HUES64 (cell line): ENCODE measurements around the gene C12orf54.
"Not testable (repeated sequence)": the region's sequence is repeated elsewhere in the genome, so short reads cannot be mapped to it uniquely, and the experiment has no call there.

Experiments
- H3K27ac ChIP-seq: 2 replicates; pipeline ENCODE4 v1.7.0; 2013; ENCODE audit warnings: low read depth, low read length, inconsistent platforms
- H3K27me3 ChIP-seq: 2 replicates; pipeline ENCODE4 v1.6.1; 2013; ENCODE audit warnings: mild to moderate bottlenecking, low read length; ENCODE audit not compliant: insufficient read depth
- H3K36me3 ChIP-seq: 2 replicates; pipeline ENCODE4 v1.6.1; 2013; ENCODE audit warnings: mild to moderate bottlenecking, low read length; ENCODE audit not compliant: insufficient read depth
- H3K4me1 ChIP-seq: 2 replicates; pipeline ENCODE4 v1.6.1; 2013; ENCODE audit warnings: mild to moderate bottlenecking, low read length, moderate library complexity; ENCODE audit not compliant: insufficient read depth
- H3K4me3 ChIP-seq: 2 replicates; pipeline ENCODE4 v1.5.1; 2013; ENCODE audit warnings: mild to moderate bottlenecking, low read length, moderate library complexity
- H3K9ac ChIP-seq: 2 replicates; pipeline ENCODE4 v1.6.1; 2013; ENCODE audit warnings: mild to moderate bottlenecking, low read depth, low read length
- H3K9me3 ChIP-seq: 2 replicates; pipeline ENCODE4 v1.6.1; 2013; ENCODE audit warnings: low read depth, low read length; ENCODE audit not compliant: insufficient read depth
- WGBS: fragments of 150-250, 120-280 bp; methylation state at CpG from one replicate; pipeline ENCODE4 v1.1.7; 2013; ENCODE audit warnings: missing lambda C conversion rate; 5-methylcytosine and 5-hydroxymethylcytosine counted together

C12orf54 gene

GRCh38 chr12:48459259-48459658 lies 23.0 kb upstream of the C12orf54 start:
- WGBS: 95% methylated on average over 6 of the region's 6 CpGs
- Histone ChIP-seq H3K36me3 (no peaks in the 10 kb centered on the region), H3K27me3 (no peaks in the 10 kb centered on the region; the same call in 1 of the 2 replicates), H3K27ac (no peak overlapping the region), H3K4me1 (no peaks in the 10 kb centered on the region), H3K4me3 (no peak overlapping the region), H3K9ac (no peak overlapping the region), H3K9me3 (no peaks in the 10 kb centered on the region)

- not testable (repeated sequence) for H3K4me3 ChIP-seq, H3K27ac ChIP-seq, H3K36me3 ChIP-seq, H3K4me1 ChIP-seq, H3K9ac ChIP-seq, H3K27me3 ChIP-seq
- WGBS: 87% methylated on average over 9 of the region's 9 CpGs
- peaks cover 77% of the 10 kb centered on the region for H3K9me3 ChIP-seq
These were observed 13.3 kb upstream of the C12orf54 start for GRCh38 chr12:48469027-48469426.

- H3K36me3 ChIP-seq: no peaks in the 10 kb centered on the region
- no peak within 1 kb of the TSS for H3K27ac ChIP-seq
- 95% methylated on average over 7 of the region's 7 CpGs for WGBS
- no peak within 1 kb of the TSS for H3K9ac ChIP-seq
- H3K4me3 ChIP-seq: no peak within 1 kb of the TSS
- peaks cover 62% of the 10 kb centered on the region for H3K9me3 ChIP-seq
- no peaks in the 10 kb centered on the region for H3K27me3 ChIP-seq
- H3K4me1 ChIP-seq: no peaks in the 10 kb centered on the region
These were observed 10.0 kb upstream of the C12orf54 start, which contains the start of gene ANP32D for GRCh38 chr12:48472259-48472658. Gene ANP32D (plus strand): TSS chr12:48472559. CDS start chr12:48472665, 106 bp downstream.

GRCh38 chr12:48473061-48473460 lies 9.2 kb upstream of the C12orf54 start:
- H3K36me3 ChIP-seq: no peaks in the 10 kb centered on the region
- H3K27ac ChIP-seq: no peak overlapping the region
- H3K9ac ChIP-seq: no peak overlapping the region
- no peaks in the 10 kb centered on the region for H3K27me3 ChIP-seq
- WGBS: 88% methylated on average over 9 of the region's 9 CpGs
- H3K4me3 ChIP-seq: no peak overlapping the region
- H3K9me3 ChIP-seq: peaks cover 54% of the 10 kb centered on the region
- no peaks in the 10 kb centered on the region for H3K4me1 ChIP-seq

- H3K9me3 ChIP-seq: peaks cover 41% of the 10 kb centered on the region
- not testable (repeated sequence) for H3K4me1 ChIP-seq, H3K27ac ChIP-seq, H3K36me3 ChIP-seq, H3K9ac ChIP-seq, H3K27me3 ChIP-seq, H3K4me3 ChIP-seq
- 79% methylated on average over 11 of the region's 11 CpGs for WGBS
These were observed 7.8 kb upstream of the C12orf54 start for GRCh38 chr12:48474497-48474896.

GRCh38 chr12:48482930-48483329 lies 632 bp downstream of the C12orf54 start:
- H3K4me3 ChIP-seq: no peak overlapping the region
- WGBS: 90% methylated on average over 3 of the region's 3 CpGs
- no peak overlapping the region for H3K9ac ChIP-seq
- no peaks in the 10 kb centered on the region for H3K36me3 ChIP-seq
- 0 out of 2 replicates have a peak, but pooled peaks cover 4% of the 10 kb centered on the region for H3K9me3 ChIP-seq
- H3K27me3 ChIP-seq: no peaks in the 10 kb centered on the region; the same call in 1 of the 2 replicates
- no peak overlapping the region for H3K27ac ChIP-seq
- H3K4me1 ChIP-seq: no peaks in the 10 kb centered on the region

- H3K4me1 ChIP-seq: no peaks in the 10 kb centered on the region
- H3K27ac ChIP-seq: no peak overlapping the region
- no peak overlapping the region for H3K9ac ChIP-seq
- no peaks in the 10 kb centered on the region; the same call in 1 of the 2 replicates for H3K27me3 ChIP-seq
- H3K36me3 ChIP-seq: no peaks in the 10 kb centered on the region
- H3K9me3 ChIP-seq: no peaks in the 10 kb centered on the region
- WGBS: 90% methylated on average over 2 of the region's 2 CpGs
- H3K4me3 ChIP-seq: no peak overlapping the region
These were observed 4.0 kb downstream of the C12orf54 start for GRCh38 chr12:48486261-48486660.

GRCh38 chr12:48486679-48487078 lies 4.4 kb downstream of the C12orf54 start:
- Histone ChIP-seq H3K27ac (no peak overlapping the region), H3K9me3 (no peaks in the 10 kb centered on the region), H3K27me3 (no peaks in the 10 kb centered on the region; the same call in 1 of the 2 replicates), H3K36me3 (no peaks in the 10 kb centered on the region), H3K4me1 (no peaks in the 10 kb centered on the region), H3K4me3 (no peak overlapping the region), H3K9ac (no peak overlapping the region)
- WGBS: 83% methylated on average over 5 of the region's 5 CpGs

GRCh38 chr12:48489012-48489411 lies 6.7 kb downstream of the C12orf54 start:
- Histone ChIP-seq H3K36me3 (no peaks in the 10 kb centered on the region), H3K4me3 (no peak overlapping the region), H3K9me3 (no peaks in the 10 kb centered on the region), H3K9ac (no peak overlapping the region), H3K4me1 (no peaks in the 10 kb centered on the region), H3K27me3 (no peaks in the 10 kb centered on the region; the same call in 1 of the 2 replicates), H3K27ac (no peak overlapping the region)
- 78% methylated on average over 2 of the region's 2 CpGs for WGBS

- H3K36me3 ChIP-seq, H3K27me3 ChIP-seq, H3K4me1 ChIP-seq, H3K27ac ChIP-seq, H3K9ac ChIP-seq, H3K4me3 ChIP-seq, H3K9me3 ChIP-seq: not testable (repeated sequence)
- WGBS: 90% methylated on average over 7 of the region's 7 CpGs
These were observed 7.2 kb downstream of the C12orf54 start for GRCh38 chr12:48489456-48489855.

GRCh38 chr12:48500281-48500680 lies 18.0 kb downstream of the C12orf54 start:
- H3K4me1 ChIP-seq: not testable (repeated sequence)
- peaks cover 30% of the 10 kb centered on the region for H3K9me3 ChIP-seq
- WGBS: 94% methylated on average over 26 of the region's 32 CpGs

GRCh38 chr12:48506836-48507235 lies 24.5 kb downstream of the C12orf54 start:
- peaks cover 51% of the 10 kb centered on the region for H3K9me3 ChIP-seq
- H3K4me1 ChIP-seq, H3K27me3 ChIP-seq, H3K4me3 ChIP-seq, H3K9ac ChIP-seq, H3K27ac ChIP-seq, H3K36me3 ChIP-seq: not testable (repeated sequence)
- 90% methylated on average over 2 of the region's 2 CpGs for WGBS

More at GRCh38 chr12:48500281-48500680, 18.0 kb downstream of the C12orf54 start:
- not testable (repeated sequence) for H3K36me3 ChIP-seq, H3K9ac ChIP-seq, H3K27ac ChIP-seq, H3K27me3 ChIP-seq, H3K4me3 ChIP-seq
